ENCODE data around the gene PTPN14.

DNA sequence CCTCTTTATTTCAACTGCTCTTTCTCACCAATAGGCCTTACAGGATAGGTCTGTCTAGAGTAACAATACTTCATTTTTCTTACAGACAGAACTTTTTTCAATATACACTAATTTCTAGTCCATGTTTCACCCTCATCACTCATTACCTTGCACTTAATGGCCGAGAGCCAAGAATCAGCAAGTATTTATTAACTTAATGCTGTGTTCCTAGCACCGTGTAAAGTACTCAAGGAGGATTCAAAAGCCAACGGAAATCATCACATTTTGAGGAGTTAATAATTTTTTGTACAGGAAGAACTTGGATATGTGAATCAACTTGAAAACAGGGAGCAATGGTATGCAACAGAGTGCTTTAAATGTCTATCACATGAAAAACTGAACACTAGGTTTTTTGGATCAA is 102.0 kb downstream of the PTPN14 start:
- no peak for TF ChIP-seq CTCF (conservative IDR thresholded peaks at IDR 0.05 in 1 of 2, IDR thresholded peaks at IDR 0.05 in 1 of 2; ENCODE audit: extremely low read depth in 1 of 2, insufficient read depth in 1 of 2, low read depth in 1 of 2, low read length in 2 of 2)
- TF ChIP-seq EZH2 (IDR thresholded peaks at IDR 0.05; ENCODE audit: borderline replicate concordance, low read length), result no peak
